Fibroblast of skin of right biceps (primary cell): ENCODE results near the gene BCAR3.
"Not testable (repeated sequence)": the region's sequence is repeated elsewhere in the genome, so short reads cannot be mapped to it uniquely, and the experiment has no call there.

Experiments
- DNase-seq: peaks from one replicate; pipeline ENCODE4 v3.0.0-alpha.2; 2013

Gene BCAR3

GRCh38 chr1:93687542-93687941 lies 5.9 kb upstream of the BCAR3 start:
- no peak for DNase-seq

GRCh38 chr1:93686504-93687250 lies 5.0 kb upstream of the BCAR3 start:
- no peak for DNase-seq

GRCh38 chr1:93685918-93686317 lies 4.3 kb upstream of the BCAR3 start:
- DNase-seq, result no peak

- no peak for DNase-seq
Measured at GRCh38 chr1:93683234-93683633, 1.6 kb upstream of the BCAR3 start.

- DNase-seq, result no peak
Measured at GRCh38 chr1:93681989-93682412, 364 bp upstream of the BCAR3 start.

GRCh38 chr1:93680420-93681100 lies 1.1 kb downstream of the BCAR3 start:
- DNase-seq, result peak; percentile 92

GRCh38 chr1:93680076-93680419 lies 1.6 kb downstream of the BCAR3 start:
- DNase-seq, result peak; percentile 77

- no peak for DNase-seq
Measured at GRCh38 chr1:93679546-93679945, 2.1 kb downstream of the BCAR3 start.

GRCh38 chr1:93678946-93679480 lies 2.6 kb downstream of the BCAR3 start:
- DNase-seq, result no peak

- no peak for DNase-seq
Measured at GRCh38 chr1:93678491-93678890, 3.1 kb downstream of the BCAR3 start.

- DNase-seq, result no peak
Measured at GRCh38 chr1:93677729-93678128, 3.9 kb downstream of the BCAR3 start.

GRCh38 chr1:93676427-93676826 lies 5.2 kb downstream of the BCAR3 start:
- no peak for DNase-seq

GRCh38 chr1:93675931-93676330 lies 5.7 kb downstream of the BCAR3 start:
- no peak for DNase-seq

GRCh38 chr1:93675271-93675670 lies 6.4 kb downstream of the BCAR3 start:
- no peak for DNase-seq

- not testable (repeated sequence) for DNase-seq
Measured at GRCh38 chr1:93674071-93674470, 7.6 kb downstream of the BCAR3 start.

GRCh38 chr1:93673163-93673829 lies 8.3 kb downstream of the BCAR3 start:
- DNase-seq, result no peak

GRCh38 chr1:93672477-93673162 lies 9.0 kb downstream of the BCAR3 start:
- DNase-seq, result no peak

GRCh38 chr1:93672069-93672468 lies 9.6 kb downstream of the BCAR3 start:
- DNase-seq, result peak; percentile 82

GRCh38 chr1:93671099-93671621 lies 10.5 kb downstream of the BCAR3 start:
- DNase-seq, result no peak

- DNase-seq, result peak; percentile 87
Measured at GRCh38 chr1:93670141-93670540, 11.5 kb downstream of the BCAR3 start.

- no peak for DNase-seq
Measured at GRCh38 chr1:93669369-93669768, 12.3 kb downstream of the BCAR3 start.

- DNase-seq, result no peak
Measured at GRCh38 chr1:93668951-93669350, 12.7 kb downstream of the BCAR3 start.

- no peak for DNase-seq
Measured at GRCh38 chr1:93668121-93668520, 13.5 kb downstream of the BCAR3 start.
